ENCODE results near the gene TRMT2A.

Gene TRMT2A

GRCh38 chr22:20062043-20062765 is 54.8 kb downstream of the TRMT2A start:
- DNase-seq, result no peak
